Measurements from ENCODE around the gene MUC6.

The MUC6 gene

GRCh38 chr11:1072821-1073231 lies 36.3 kb upstream of the MUC6 start:
- DNase-seq = peak; percentile 29

- peak; percentile 27 for DNase-seq
Observed at GRCh38 chr11:1072116-1072820, 35.8 kb upstream of the MUC6 start.

GRCh38 chr11:1071571-1072115 lies 35.1 kb upstream of the MUC6 start:
- DNase-seq = peak; percentile 24

GRCh38 chr11:1070594-1071462 lies 34.3 kb upstream of the MUC6 start:
- DNase-seq = peak; percentile 18

GRCh38 chr11:1069740-1070139 lies 33.2 kb upstream of the MUC6 start:
- DNase-seq = no peak

GRCh38 chr11:1067812-1068496 lies 31.4 kb upstream of the MUC6 start:
- no peak for DNase-seq

- no peak for DNase-seq
Observed at GRCh38 chr11:1064167-1064566, 27.6 kb upstream of the MUC6 start.

GRCh38 chr11:1062075-1062820 lies 25.7 kb upstream of the MUC6 start:
- no peak for DNase-seq

- no peak for DNase-seq
Observed at GRCh38 chr11:1060852-1061616, 24.5 kb upstream of the MUC6 start.

GRCh38 chr11:1060410-1060809 lies 23.9 kb upstream of the MUC6 start:
- no peak for DNase-seq

- no peak for DNase-seq
Observed at GRCh38 chr11:1059759-1060158, 23.2 kb upstream of the MUC6 start.

GRCh38 chr11:1057806-1058205 lies 21.3 kb upstream of the MUC6 start:
- no peak for DNase-seq

- DNase-seq = peak; percentile 21
Observed at GRCh38 chr11:1055990-1056771, 19.7 kb upstream of the MUC6 start.

- DNase-seq = no peak
Observed at GRCh38 chr11:1055109-1055703, 18.7 kb upstream of the MUC6 start.

- peak; percentile 18 for DNase-seq
Observed at GRCh38 chr11:1054143-1055108, 17.9 kb upstream of the MUC6 start.

- peak; percentile 23 for DNase-seq
Observed at GRCh38 chr11:1053121-1053901, 16.8 kb upstream of the MUC6 start.

- DNase-seq = peak; percentile 30
Observed at GRCh38 chr11:1052133-1053011, 15.9 kb upstream of the MUC6 start.
